ENCODE data around the gene PIR. TPM values are rescaled to one million over a fixed set of nuclear protein-coding genes. Genes with fewer than 3 reads are reported as not detected.

PIR gene
- total RNA-seq, 5 donors from 2014 or later (not counting 1 experiment from before 2014, with no cell fraction given) = 0.51 TPM; not detected in 4

DNA sequence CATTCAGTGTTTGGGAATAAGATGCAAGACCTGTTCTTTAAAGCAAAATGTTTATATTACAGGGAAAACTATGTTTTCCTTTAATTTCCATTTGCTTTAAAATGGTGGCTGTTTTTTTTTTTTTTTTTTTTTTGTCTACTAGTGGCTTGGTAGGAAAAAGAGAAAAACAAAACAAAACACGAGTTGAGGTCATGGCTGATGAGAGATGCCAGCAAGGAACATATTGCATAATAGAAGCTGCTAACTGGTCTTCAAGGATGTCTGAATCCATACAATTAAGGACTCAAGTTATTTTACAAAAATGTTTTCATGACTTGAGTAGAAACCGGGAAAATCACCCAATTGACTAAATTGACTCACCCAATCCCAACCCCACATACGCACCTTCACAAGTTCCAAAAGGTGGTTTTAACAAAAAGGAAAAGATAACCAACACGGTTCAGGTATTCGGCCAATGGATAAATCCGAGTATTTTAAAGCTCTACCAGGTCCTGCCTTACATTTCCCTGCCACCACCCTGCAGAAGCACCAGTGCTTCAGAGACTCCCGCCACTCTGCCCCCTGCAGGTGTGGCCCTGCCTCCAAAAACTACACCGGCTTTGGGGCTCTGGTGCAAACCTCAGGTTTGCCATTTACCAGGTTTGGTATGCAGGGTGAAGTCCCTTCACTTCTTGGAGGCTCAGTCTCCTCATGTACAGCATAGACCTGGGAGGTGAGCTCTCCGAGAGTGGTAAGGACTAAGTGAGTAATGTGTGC lies 27.1 kb downstream of the PIR start:
- H3K4me1 Mint-ChIP-seq = no peaks in the 10 kb centered on the region
- CTCF ChIA-PET = interaction anchor here in 1 of 2 donors (0.6 to 1.4 kb wide), 2 partner anchors 62 to 117 kb away, joined by 3 read pairs; no protein-coding TSS in a partner anchor
- H3K4me3 Mint-ChIP-seq = no peak overlapping the region
- H3K4me1 ChIP-seq (ENCODE audit: control insufficient read depth in 1 of 2, extremely low read depth in 1 of 2, insufficient read depth in 2 of 2, low read length in 2 of 2) = no peaks in the 10 kb centered on the region
- no peaks in the 10 kb centered on the region for H3K9me3 ChIP-seq
- peaks cover 1 to 33% of the 10 kb centered on the region in 2 donors for H3K27me3 Mint-ChIP-seq
- H3K27me3 ChIP-seq (replicated peaks in 1 of 2; ENCODE audit: control insufficient read depth in 2 of 2, extremely low read depth in 1 of 2, insufficient read depth in 2 of 2, low read length in 1 of 2) = no peaks in the 10 kb centered on the region
- DNase-seq (peak in 2 of 35 experiments; percentile 0), ATAC-seq (replicated peaks in 1 of 4) (no peak)
- no peaks in the 10 kb centered on the region for H3K36me3 Mint-ChIP-seq
- no peak overlapping the region for H3K4me3 ChIP-seq (ENCODE audit: control insufficient read depth in 1 of 2, extremely low read depth in 1 of 2, low read length in 1 of 2)
- H3K36me3 ChIP-seq (ENCODE audit: control insufficient read depth in 2 of 2, extremely low read depth in 1 of 2, insufficient read depth in 1 of 2, low read length in 1 of 2) = no peaks in the 10 kb centered on the region
- H3K27ac Mint-ChIP-seq = no peak overlapping the region
- WGBS (ENCODE audit: insufficient coverage) = no CpG with 5 or more reads among the region's 9 CpGs
- H3K27ac ChIP-seq (ENCODE audit: low read length) = no peak overlapping the region
- no peaks in the 10 kb centered on the region for H3K9me3 Mint-ChIP-seq
- POLR2A ChIA-PET = interaction anchor here in 1 of 2 donors (0.6 kb wide), 1 partner anchor 1385 kb away, joined by 3 read pairs; no protein-coding TSS in a partner anchor

DNA sequence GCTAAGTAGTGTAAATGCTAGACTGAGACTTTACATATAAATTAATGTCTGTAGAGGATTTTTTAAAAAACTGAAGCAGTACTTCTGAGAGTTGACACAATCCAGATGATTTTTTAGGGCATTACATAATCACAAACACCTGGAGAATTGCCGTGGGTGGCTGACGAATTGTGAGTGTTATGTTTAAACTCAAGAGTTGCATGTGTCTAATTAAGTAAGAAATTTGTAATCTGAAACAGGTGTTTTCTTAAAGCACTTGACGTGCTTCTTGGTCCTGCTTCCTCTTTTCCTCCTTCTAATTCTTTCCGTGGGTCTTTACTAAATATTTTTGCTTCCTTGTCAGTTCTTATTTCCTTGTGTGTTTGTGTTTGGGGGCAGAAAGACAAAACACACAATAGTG lies 27.8 kb downstream of the PIR start:
- H3K4me3 Mint-ChIP-seq = no peak overlapping the region
- no peak overlapping the region for H3K4me3 ChIP-seq (ENCODE audit: control insufficient read depth in 1 of 2, extremely low read depth in 1 of 2, low read length in 1 of 2)
- H3K27me3 Mint-ChIP-seq = peaks cover 1 to 31% of the 10 kb centered on the region in 2 donors
- ATAC-seq (replicated peaks in 1 of 4) = no peak
- no peaks in the 10 kb centered on the region for H3K9me3 Mint-ChIP-seq
- no peaks in the 10 kb centered on the region for H3K9me3 ChIP-seq
- H3K36me3 ChIP-seq (ENCODE audit: control insufficient read depth in 2 of 2, extremely low read depth in 1 of 2, insufficient read depth in 1 of 2, low read length in 1 of 2) = no peaks in the 10 kb centered on the region
- no peaks in the 10 kb centered on the region for H3K36me3 Mint-ChIP-seq
- ChIA-PET POLR2A (no interaction called here), CTCF (no interaction called here)
- no peaks in the 10 kb centered on the region for H3K4me1 ChIP-seq (ENCODE audit: control insufficient read depth in 1 of 2, extremely low read depth in 1 of 2, insufficient read depth in 2 of 2, low read length in 2 of 2)
- no peaks in the 10 kb centered on the region for H3K27me3 ChIP-seq (replicated peaks in 1 of 2; ENCODE audit: control insufficient read depth in 2 of 2, extremely low read depth in 1 of 2, insufficient read depth in 2 of 2, low read length in 1 of 2)
- no peak for DNase-seq
- H3K27ac Mint-ChIP-seq = no peak overlapping the region
- no peak overlapping the region for H3K27ac ChIP-seq (ENCODE audit: low read length)
- H3K4me1 Mint-ChIP-seq = no peaks in the 10 kb centered on the region
- WGBS (ENCODE audit: insufficient coverage) = no CpG with 5 or more reads among the region's 4 CpGs

- Histone ChIP-seq H3K36me3 (ENCODE audit: control insufficient read depth in 2 of 2, extremely low read depth in 1 of 2, insufficient read depth in 1 of 2, low read length in 1 of 2) (no peaks in the 10 kb centered on the region), H3K27me3 (replicated peaks in 1 of 2; ENCODE audit: control insufficient read depth in 2 of 2, extremely low read depth in 1 of 2, insufficient read depth in 2 of 2, low read length in 1 of 2) (no peaks in the 10 kb centered on the region), H3K9me3 (no peaks in the 10 kb centered on the region), H3K4me1 (ENCODE audit: control insufficient read depth in 1 of 2, extremely low read depth in 1 of 2, insufficient read depth in 2 of 2, low read length in 2 of 2) (no peaks in the 10 kb centered on the region), H3K27ac (ENCODE audit: low read length) (no peak overlapping the region), H3K4me3 (ENCODE audit: control insufficient read depth in 1 of 2, extremely low read depth in 1 of 2, low read length in 1 of 2) (no peak overlapping the region)
- no peaks in the 10 kb centered on the region for H3K4me1 Mint-ChIP-seq
- POLR2A ChIA-PET = no interaction called here
- H3K27ac Mint-ChIP-seq = no peak overlapping the region
- no peak for ATAC-seq (replicated peaks in 1 of 4)
- no peaks in the 10 kb centered on the region for H3K36me3 Mint-ChIP-seq
- H3K9me3 Mint-ChIP-seq = no peaks in the 10 kb centered on the region
- DNase-seq = no peak
- no peak overlapping the region for H3K4me3 Mint-ChIP-seq
- H3K27me3 Mint-ChIP-seq = peaks cover 1 to 37% of the 10 kb centered on the region in 2 donors
- CTCF ChIA-PET = interaction anchor here in 1 of 2 donors (0.7 kb wide), 1 partner anchor 113 kb away, joined by 4 read pairs; no protein-coding TSS in a partner anchor
Observed at GRCh38 chrX:15464704-15465103, 28.4 kb downstream of the PIR start.

DNA sequence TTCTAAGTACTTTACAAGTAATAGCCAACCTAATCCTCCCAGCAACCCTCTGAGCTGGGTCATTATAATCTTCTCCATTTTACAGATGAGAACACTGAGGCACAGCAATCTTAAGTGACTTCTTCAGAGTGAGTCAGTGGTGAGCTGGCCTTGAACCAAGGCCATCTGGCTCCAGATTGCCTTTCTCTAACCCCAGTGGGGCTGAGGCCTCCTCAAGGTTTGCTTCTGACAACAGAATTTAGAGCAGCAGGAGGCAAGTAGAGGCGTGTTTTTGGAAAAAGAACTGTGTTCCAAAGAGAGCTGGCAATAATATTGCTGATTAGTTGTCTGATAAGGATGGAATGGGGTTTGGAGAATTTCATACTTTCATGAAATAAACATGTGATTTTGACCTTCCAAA lies 41.2 kb downstream of the PIR start:
- no peaks in the 10 kb centered on the region for H3K4me1 ChIP-seq (ENCODE audit: control insufficient read depth in 1 of 2, extremely low read depth in 1 of 2, insufficient read depth in 2 of 2, low read length in 2 of 2)
- ATAC-seq (replicated peaks in 1 of 4) = no peak
- H3K4me3 ChIP-seq (ENCODE audit: control insufficient read depth in 1 of 2, extremely low read depth in 1 of 2, low read length in 1 of 2) = no peak overlapping the region
- Mint-ChIP-seq H3K27me3 (peaks cover 2 to 34% of the 10 kb centered on the region in 2 donors), H3K9me3 (no peaks in the 10 kb centered on the region), H3K36me3 (no peaks in the 10 kb centered on the region), H3K4me3 (no peak overlapping the region), H3K27ac (no peak overlapping the region), H3K4me1 (no peaks in the 10 kb centered on the region)
- no peaks in the 10 kb centered on the region for H3K36me3 ChIP-seq (ENCODE audit: control insufficient read depth in 2 of 2, extremely low read depth in 1 of 2, insufficient read depth in 1 of 2, low read length in 1 of 2)
- WGBS (ENCODE audit: insufficient coverage) = no CpG with 5 or more reads among the region's 1 CpG
- POLR2A ChIA-PET = interaction anchor here in 1 of 2 donors (0.6 kb wide), 1 partner anchor 10 kb away, joined by 4 read pairs; no protein-coding TSS in a partner anchor
- no peak overlapping the region for H3K27ac ChIP-seq (ENCODE audit: low read length)
- H3K27me3 ChIP-seq (replicated peaks in 1 of 2; ENCODE audit: control insufficient read depth in 2 of 2, extremely low read depth in 1 of 2, insufficient read depth in 2 of 2, low read length in 1 of 2) = no peaks in the 10 kb centered on the region
- no peak for DNase-seq
- H3K9me3 ChIP-seq = no peaks in the 10 kb centered on the region
- CTCF ChIA-PET = interaction anchor here (0.5 kb wide), 2 partner anchors 18 to 131 kb away, joined by 3 to 4 read pairs; no protein-coding TSS in a partner anchor

- H3K27me3 Mint-ChIP-seq = peaks cover 0 to 26% of the 10 kb centered on the region in 2 donors
- H3K4me3 ChIP-seq (ENCODE audit: control insufficient read depth in 1 of 2, extremely low read depth in 1 of 2, low read length in 1 of 2) = no peak overlapping the region
- H3K27me3 ChIP-seq (replicated peaks in 1 of 2; ENCODE audit: control insufficient read depth in 2 of 2, extremely low read depth in 1 of 2, insufficient read depth in 2 of 2, low read length in 1 of 2) = no peaks in the 10 kb centered on the region
- ChIA-PET CTCF (no interaction called here), POLR2A (no interaction called here)
- H3K9me3 ChIP-seq = no peaks in the 10 kb centered on the region
- H3K27ac Mint-ChIP-seq = no peak overlapping the region
- no peak for DNase-seq
- no peaks in the 10 kb centered on the region for H3K4me1 ChIP-seq (ENCODE audit: control insufficient read depth in 1 of 2, extremely low read depth in 1 of 2, insufficient read depth in 2 of 2, low read length in 2 of 2)
- H3K4me3 Mint-ChIP-seq = no peak overlapping the region
- H3K36me3 ChIP-seq (ENCODE audit: control insufficient read depth in 2 of 2, extremely low read depth in 1 of 2, insufficient read depth in 1 of 2, low read length in 1 of 2) = no peaks in the 10 kb centered on the region
- WGBS (ENCODE audit: insufficient coverage) = 83% methylated on average over 1 of the region's 5 CpGs
- no peak overlapping the region for H3K27ac ChIP-seq (ENCODE audit: low read length)
- H3K4me1 Mint-ChIP-seq = no peaks in the 10 kb centered on the region
- ATAC-seq (replicated peaks in 1 of 4) = no peak
- no peaks in the 10 kb centered on the region for H3K9me3 Mint-ChIP-seq
- H3K36me3 Mint-ChIP-seq = no peaks in the 10 kb centered on the region
Observed at GRCh38 chrX:15448010-15448639, 45.0 kb downstream of the PIR start.

- Mint-ChIP-seq H3K4me3 (no peak overlapping the region), H3K4me1 (no peaks in the 10 kb centered on the region), H3K27me3 (peaks cover 0 to 35% of the 10 kb centered on the region in 2 donors), H3K36me3 (no peaks in the 10 kb centered on the region), H3K27ac (no peak overlapping the region), H3K9me3 (peaks cover 0 to 4% (median 0%) of the 10 kb centered on the region in 3 donors)
- Histone ChIP-seq H3K9me3 (no peaks in the 10 kb centered on the region), H3K27me3 (replicated peaks in 1 of 2; ENCODE audit: control insufficient read depth in 2 of 2, extremely low read depth in 1 of 2, insufficient read depth in 2 of 2, low read length in 1 of 2) (no peaks in the 10 kb centered on the region), H3K4me3 (ENCODE audit: control insufficient read depth in 1 of 2, extremely low read depth in 1 of 2, low read length in 1 of 2) (no peak overlapping the region), H3K4me1 (ENCODE audit: control insufficient read depth in 1 of 2, extremely low read depth in 1 of 2, insufficient read depth in 2 of 2, low read length in 2 of 2) (no peaks in the 10 kb centered on the region), H3K27ac (ENCODE audit: low read length) (no peak overlapping the region), H3K36me3 (ENCODE audit: control insufficient read depth in 2 of 2, extremely low read depth in 1 of 2, insufficient read depth in 1 of 2, low read length in 1 of 2) (no peaks in the 10 kb centered on the region)
- no peak for ATAC-seq (replicated peaks in 1 of 4)
- no CpG with 5 or more reads among the region's 5 CpGs for WGBS (ENCODE audit: insufficient coverage)
- POLR2A ChIA-PET = no interaction called here
- no peak for DNase-seq
- CTCF ChIA-PET = no interaction called here
Observed at GRCh38 chrX:15441464-15441863, 51.7 kb downstream of the PIR start.

All from T-cell (primary cell).